Activated T-cell treated with anti-CD3 and anti-CD28 coated beads, Interleukin-2, amount 50 U/mL, for 4 hours (primary cell): Measurements from ENCODE around the gene TCF7L1. TPM values are rescaled to one million over a fixed set of nuclear protein-coding genes. Genes with fewer than 3 reads are reported as not detected.

ENCODE experiments used
- ATAC-seq, 2 donors: fragments of 200-7000 bp; cut with Tn5 transposase; one replicate each; pipeline ENCODE4 v1.10.0; 2021
- DNase-seq: peaks from one replicate; pipeline ENCODE4 v3.0.0-alpha.2; 2020
- H3K27me3 Mint-ChIP-seq: one replicate; pipeline ENCODE4 v1.8.0; 2021; ENCODE audit warnings: low read depth, mixed read lengths
- H3K36me3 Mint-ChIP-seq: one replicate; pipeline ENCODE4 v1.8.0; 2022; ENCODE audit warnings: mixed read lengths; ENCODE audit not compliant: insufficient read depth
- H3K4me1 Mint-ChIP-seq: one replicate; pipeline ENCODE4 v1.8.0; 2021; ENCODE audit warnings: low read depth, mixed read lengths
- H3K4me3 Mint-ChIP-seq: one replicate; pipeline ENCODE4 v1.8.0; 2021; ENCODE audit warnings: mild to moderate bottlenecking, moderate library complexity, mixed read lengths
- H3K9me3 Mint-ChIP-seq: one replicate; pipeline ENCODE4 v1.8.0; 2021; ENCODE audit warnings: mixed read lengths
- total RNA-seq, 3 donors: library from RNA; stranded (reverse); gene quantifications; one replicate each; pipeline ENCODE4 v1.2.1, GENCODE V29; 2021

Gene TCF7L1
- total RNA-seq, 3 donors from 2014 or later = 0.11 to 0.29 (median 0.13) TPM

DNA sequence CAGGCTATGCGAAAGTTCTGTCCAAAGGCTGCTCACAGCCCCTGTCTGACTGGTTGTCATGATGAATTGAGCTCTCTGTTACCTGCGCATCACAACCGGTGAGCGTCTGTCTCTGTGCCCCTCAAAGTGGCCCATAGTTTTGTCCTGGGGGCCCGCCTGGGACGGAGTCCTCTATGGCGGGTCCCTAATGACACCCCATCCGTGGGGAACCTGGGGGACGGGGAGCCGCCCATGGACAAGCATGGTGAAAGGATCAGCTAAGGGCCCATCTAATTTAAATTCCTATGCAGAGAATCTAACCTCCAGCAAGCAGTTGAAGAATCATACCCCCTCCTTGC, 221.8 kb downstream of the TCF7L1 start:
- H3K27me3 Mint-ChIP-seq = no peaks in the 10 kb centered on the region
- peaks cover 34% of the 10 kb centered on the region for H3K36me3 Mint-ChIP-seq
- no peak for DNase-seq
- ATAC-seq = peak in 1 of 2 donors; percentile 18
- H3K4me1 Mint-ChIP-seq = peaks cover 43% of the 10 kb centered on the region
- no peaks in the 10 kb centered on the region for H3K9me3 Mint-ChIP-seq
- peak overlapping the region; percentile 98 for H3K4me3 Mint-ChIP-seq

DNA sequence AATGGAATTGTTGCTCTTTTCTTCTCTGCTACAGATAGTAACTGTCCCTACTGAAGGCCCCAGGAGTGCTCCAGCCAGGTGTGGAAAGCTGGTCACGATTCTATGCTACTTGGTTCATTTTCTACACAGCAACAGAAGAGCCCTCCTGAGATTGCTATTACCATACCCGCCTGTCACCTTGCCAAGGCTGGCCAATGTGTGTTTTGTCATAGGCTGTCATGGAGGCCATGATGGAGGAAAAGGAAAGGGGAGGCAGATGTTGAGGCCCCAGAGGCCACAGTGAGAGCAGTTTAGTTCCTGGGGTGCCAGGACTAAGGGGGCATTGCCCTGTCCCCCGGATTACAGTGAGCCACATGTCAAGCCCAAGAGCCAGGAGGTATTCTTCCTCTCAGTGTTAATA, 222.3 kb downstream of the TCF7L1 start:
- ATAC-seq = no peak
- H3K27me3 Mint-ChIP-seq = no peaks in the 10 kb centered on the region
- H3K36me3 Mint-ChIP-seq = peaks cover 30% of the 10 kb centered on the region
- H3K4me1 Mint-ChIP-seq = peaks cover 43% of the 10 kb centered on the region
- H3K9me3 Mint-ChIP-seq = no peaks in the 10 kb centered on the region
- peak overlapping the region; percentile 98 for H3K4me3 Mint-ChIP-seq
- DNase-seq = no peak

DNA sequence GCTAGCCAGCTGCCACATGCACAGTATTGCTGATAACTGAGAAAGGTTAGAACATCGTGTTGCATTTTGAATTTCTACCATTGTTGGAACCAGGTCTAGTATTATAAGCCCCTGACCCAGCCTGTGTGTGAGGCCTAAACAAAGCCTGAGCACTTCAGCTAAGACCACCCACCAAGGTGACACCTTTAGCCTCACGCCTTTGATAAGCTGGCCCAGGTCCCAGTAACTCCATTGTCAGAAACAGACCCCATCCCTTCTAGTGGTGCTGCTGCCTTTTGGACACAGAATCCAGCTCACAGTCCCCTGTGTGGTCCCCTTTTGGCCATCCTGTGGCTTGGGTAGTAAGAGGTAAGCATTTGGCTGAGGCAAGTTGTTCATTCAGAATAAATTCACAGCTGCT, 223.0 kb downstream of the TCF7L1 start:
- peaks cover 26% of the 10 kb centered on the region for H3K36me3 Mint-ChIP-seq
- DNase-seq (no peak), ATAC-seq (no peak)
- H3K27me3 Mint-ChIP-seq = no peaks in the 10 kb centered on the region
- peaks cover 45% of the 10 kb centered on the region for H3K4me1 Mint-ChIP-seq
- H3K9me3 Mint-ChIP-seq = no peaks in the 10 kb centered on the region
- H3K4me3 Mint-ChIP-seq = no peak overlapping the region

DNA sequence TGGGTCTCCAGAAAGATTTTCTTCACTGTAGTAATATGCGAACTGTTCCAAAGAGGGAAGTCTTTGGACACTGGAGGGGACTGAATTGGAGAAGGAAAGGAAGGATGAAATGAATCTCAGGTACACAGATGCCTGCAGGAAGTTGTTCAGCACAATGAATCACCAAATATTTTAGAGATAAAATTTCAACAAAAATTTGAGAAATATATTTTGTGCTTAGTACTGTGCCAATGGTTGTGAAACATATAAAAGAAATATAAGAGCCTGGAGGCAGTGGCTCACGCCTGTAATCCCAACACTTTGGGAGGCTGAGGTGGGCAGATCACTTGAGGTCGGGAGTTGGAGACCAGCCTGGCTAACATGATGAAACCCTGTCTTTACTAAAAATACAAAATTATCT, 224.5 kb downstream of the TCF7L1 start:
- Mint-ChIP-seq H3K36me3 (peaks cover 30% of the 10 kb centered on the region), H3K9me3 (no peaks in the 10 kb centered on the region), H3K4me1 (peaks cover 38% of the 10 kb centered on the region), H3K27me3 (no peaks in the 10 kb centered on the region), H3K4me3 (no peak overlapping the region)
- ATAC-seq (no peak), DNase-seq (no peak)

Other genes with a start within 250 kb of the TCF7L1 start
- gene TMSB10, start 227.7 kb upstream of the TCF7L1 start, total RNA-seq = 1,000 to 10,000 TPM; 1,023 to 1,175 (median 1,139) TPM
- gene KCMF1, start 162.2 kb upstream of the TCF7L1 start, total RNA-seq = 100 to 1,000 TPM; 131 to 153 (median 137) TPM
- gene TGOLN2, start 194.6 kb downstream of the TCF7L1 start, total RNA-seq = 10 to 100 TPM; 93.8 to 99.6 (median 98.1) TPM
- 10 to 100 TPM; 16.0 to 18.6 (median 16.2) TPM for gene RETSAT, start 221.1 kb downstream of the TCF7L1 start, total RNA-seq
- gene ELMOD3, start 221.4 kb downstream of the TCF7L1 start, total RNA-seq = 1 to 10 TPM; 5.5 to 9.9 (median 8.8) TPM